GM19025 (cell line): ENCODE results near the gene HOXA2.
A peak's percentile ranks its signal among the peaks of the same experiment; 100 is the strongest.

Experiments
- ATAC-seq: cut with Tn5 transposase; IDR thresholded peaks from one replicate; pipeline ENCODE4 v1.9.1; 2021; ENCODE audit warnings: mild to moderate bottlenecking, low read depth, moderate library complexity; ENCODE audit not compliant: unreplicated experiment

Gene HOXA2

GRCh38 chr7:27083646-27084045 is 18.8 kb downstream of the HOXA2 start:
- peak; percentile 59 for ATAC-seq

- no peak for ATAC-seq
Observed at GRCh38 chr7:27082171-27082570, 20.3 kb downstream of the HOXA2 start.

GRCh38 chr7:27080844-27081436 is 21.5 kb downstream of the HOXA2 start:
- no peak for ATAC-seq

GRCh38 chr7:27079234-27079975 is 23.1 kb downstream of the HOXA2 start:
- ATAC-seq, result no peak

- ATAC-seq, result no peak
Observed at GRCh38 chr7:27078616-27079233, 23.8 kb downstream of the HOXA2 start.

GRCh38 chr7:27073076-27073475 is 29.4 kb downstream of the HOXA2 start:
- ATAC-seq, result no peak

GRCh38 chr7:27071622-27072390 is 30.7 kb downstream of the HOXA2 start:
- no peak for ATAC-seq

GRCh38 chr7:27068259-27068658 is 34.2 kb downstream of the HOXA2 start:
- ATAC-seq, result no peak

GRCh38 chr7:27066148-27066547 is 36.3 kb downstream of the HOXA2 start:
- no peak for ATAC-seq

- no peak for ATAC-seq
Observed at GRCh38 chr7:27065709-27066108, 36.8 kb downstream of the HOXA2 start.

- no peak for ATAC-seq
Observed at GRCh38 chr7:27064661-27065060, 37.8 kb downstream of the HOXA2 start.

- no peak for ATAC-seq
Observed at GRCh38 chr7:27064159-27064558, 38.3 kb downstream of the HOXA2 start.

GRCh38 chr7:27062946-27063345 is 39.5 kb downstream of the HOXA2 start:
- no peak for ATAC-seq

GRCh38 chr7:27053153-27053552 is 49.3 kb downstream of the HOXA2 start:
- ATAC-seq, result no peak

GRCh38 chr7:27051451-27051850 is 51.0 kb downstream of the HOXA2 start:
- ATAC-seq, result no peak
